Measurements from ENCODE around the gene PDE3A.

Gene PDE3A

GRCh38 chr12:20463913-20464524 lies 95.7 kb downstream of the PDE3A start:
- DNase-seq, result no peak

GRCh38 chr12:20469300-20469699 lies 101.0 kb downstream of the PDE3A start:
- no peak for DNase-seq

GRCh38 chr12:20469756-20470155 lies 101.4 kb downstream of the PDE3A start:
- no peak for DNase-seq

GRCh38 chr12:20472102-20472782 lies 103.9 kb downstream of the PDE3A start:
- DNase-seq, result no peak

- DNase-seq, result no peak
Observed at GRCh38 chr12:20473133-20473532, 104.8 kb downstream of the PDE3A start.

- DNase-seq, result no peak
Observed at GRCh38 chr12:20474016-20474415, 105.7 kb downstream of the PDE3A start.

GRCh38 chr12:20474443-20474842 lies 106.1 kb downstream of the PDE3A start:
- DNase-seq, result no peak

- no peak for DNase-seq
Observed at GRCh38 chr12:20475542-20475941, 107.2 kb downstream of the PDE3A start.

GRCh38 chr12:20476551-20476950 lies 108.2 kb downstream of the PDE3A start:
- DNase-seq, result no peak

GRCh38 chr12:20477255-20477654 lies 108.9 kb downstream of the PDE3A start:
- DNase-seq, result no peak

GRCh38 chr12:20477672-20478071 lies 109.3 kb downstream of the PDE3A start:
- no peak for DNase-seq

- no peak for DNase-seq
Observed at GRCh38 chr12:20482491-20483054, 114.2 kb downstream of the PDE3A start.

- DNase-seq, result no peak
Observed at GRCh38 chr12:20483776-20484175, 115.4 kb downstream of the PDE3A start.

- no peak for DNase-seq
Observed at GRCh38 chr12:20486233-20486632, 117.9 kb downstream of the PDE3A start.

- DNase-seq, result no peak
Observed at GRCh38 chr12:20487519-20487918, 119.2 kb downstream of the PDE3A start.

- DNase-seq, result no peak
Observed at GRCh38 chr12:20489645-20490044, 121.3 kb downstream of the PDE3A start.

- no peak for DNase-seq
Observed at GRCh38 chr12:20490213-20490612, 121.9 kb downstream of the PDE3A start.

- DNase-seq, result no peak
Observed at GRCh38 chr12:20491290-20491689, 123.0 kb downstream of the PDE3A start.

GRCh38 chr12:20492251-20492760 lies 124.0 kb downstream of the PDE3A start:
- DNase-seq, result no peak

- DNase-seq, result no peak
Observed at GRCh38 chr12:20493934-20494333, 125.6 kb downstream of the PDE3A start.

GRCh38 chr12:20494851-20495250 lies 126.5 kb downstream of the PDE3A start:
- DNase-seq, result no peak

GRCh38 chr12:20495997-20496396 lies 127.7 kb downstream of the PDE3A start:
- DNase-seq, result no peak

GRCh38 chr12:20497707-20498106 lies 129.4 kb downstream of the PDE3A start:
- no peak for DNase-seq

GRCh38 chr12:20501958-20502357 lies 133.6 kb downstream of the PDE3A start:
- no peak for DNase-seq

Measured in activated naive CD4-positive, alpha-beta T cell treated with anti-CD3 and anti-CD28 coated beads, Interleukin-2, amount 50 U/mL, for 16 hours (primary cell).